HK-2 (cell line): ENCODE measurements around the gene C11orf58.

Source experiments
- DNase-seq: peaks from one replicate; pipeline ENCODE4 v3.0.0-alpha.2; 2018; ENCODE audit not compliant: unreplicated experiment

Gene C11orf58

GRCh38 chr11:16738193-16738946 lies at the start of gene C11orf58:
Gene C11orf58, plus strand, starts transcription at chr11:16738647. Its CDS starts 132 bp downstream, at chr11:16738779.
- DNase-seq: peak; percentile 90

GRCh38 chr11:16690086-16690485 lies 48.4 kb upstream of the C11orf58 start:
- no peak for DNase-seq

- no peak for DNase-seq
Observed at GRCh38 chr11:16703795-16704194, 34.7 kb upstream of the C11orf58 start.

GRCh38 chr11:16713594-16713993 lies 24.9 kb upstream of the C11orf58 start:
- DNase-seq: no peak

- no peak for DNase-seq
Observed at GRCh38 chr11:16722581-16723344, 15.7 kb upstream of the C11orf58 start.

GRCh38 chr11:16727806-16728205 lies 10.6 kb upstream of the C11orf58 start:
- DNase-seq: no peak

GRCh38 chr11:16737818-16738192 lies 642 bp upstream of the C11orf58 start:
- DNase-seq: no peak

GRCh38 chr11:16738947-16739815 lies 734 bp downstream of the C11orf58 start:
- DNase-seq: peak; percentile 3

GRCh38 chr11:16741473-16741872 lies 3.0 kb downstream of the C11orf58 start:
- DNase-seq: no peak

GRCh38 chr11:16743478-16743877 lies 5.0 kb downstream of the C11orf58 start:
- DNase-seq: no peak

- no peak for DNase-seq
Observed at GRCh38 chr11:16744128-16744725, 5.8 kb downstream of the C11orf58 start.

GRCh38 chr11:16745950-16746605 lies 7.6 kb downstream of the C11orf58 start:
- no peak for DNase-seq

GRCh38 chr11:16749092-16749491 lies 10.6 kb downstream of the C11orf58 start:
- DNase-seq: no peak

- DNase-seq: no peak
Observed at GRCh38 chr11:16749666-16750065, 11.2 kb downstream of the C11orf58 start.

GRCh38 chr11:16750417-16750816 lies 12.0 kb downstream of the C11orf58 start:
- DNase-seq: no peak

- no peak for DNase-seq
Observed at GRCh38 chr11:16758382-16759024, 20.1 kb downstream of the C11orf58 start.

- DNase-seq: no peak
Observed at GRCh38 chr11:16759857-16760508, 21.5 kb downstream of the C11orf58 start.

- no peak for DNase-seq
Observed at GRCh38 chr11:16763746-16764145, 25.3 kb downstream of the C11orf58 start.

- no peak for DNase-seq
Observed at GRCh38 chr11:16764888-16765287, 26.4 kb downstream of the C11orf58 start.

- DNase-seq: no peak
Observed at GRCh38 chr11:16767137-16767536, 28.7 kb downstream of the C11orf58 start.
